GM23338 (cell line): ENCODE measurements around the gene PDP2. TPM values are rescaled to one million over a fixed set of nuclear protein-coding genes. Genes with fewer than 3 reads are reported as not detected.

Experiments
- ATAC-seq: fragments of 200-7000 bp; cut with Tn5 transposase; 3 replicates; pipeline ENCODE4 v1.9.1; 2020
- DNase-seq: peaks from one replicate; pipeline ENCODE4 v3.0.0-alpha.2; 2015; ENCODE audit warnings: low spot score
- H2AFZ ChIP-seq: fragments of 200-600 bp; sonication (generic); 2 replicates; pipeline ENCODE4 v1.8.0; 2016; ENCODE audit warnings: antibody characterized with exemption, mild to moderate bottlenecking, moderate library complexity
- H3F3A ChIP-seq: fragments of 200-600 bp; sonication (generic); replicated peaks from 2 replicates; pipeline ENCODE4 v1.8.0; 2017; ENCODE audit warnings: antibody characterized with exemption, mixed run types, low read depth
- H3K27ac ChIP-seq: fragments of 200-600 bp; sonication (generic); 2 replicates; pipeline ENCODE4 v1.6.1; 2016; ENCODE audit warnings: low read depth
- H3K27me3 ChIP-seq: fragments of 200-600 bp; sonication (generic); 2 replicates; pipeline ENCODE4 v1.8.0; 2016; ENCODE audit warnings: mild to moderate bottlenecking, mixed run types, moderate library complexity; ENCODE audit not compliant: insufficient read depth
- H3K36me3 ChIP-seq: fragments of 200-600 bp; sonication (generic); 2 replicates; pipeline ENCODE4 v1.8.0; 2016; ENCODE audit warnings: mild to moderate bottlenecking; ENCODE audit not compliant: insufficient read depth
- H3K4me1 ChIP-seq: fragments of 200-600 bp; sonication (generic); 2 replicates; pipeline ENCODE4 v1.8.0; 2016; ENCODE audit warnings: mild to moderate bottlenecking, moderate library complexity; ENCODE audit not compliant: insufficient read depth
- H3K4me2 ChIP-seq: fragments of 200-600 bp; sonication (generic); 2 replicates; pipeline ENCODE4 v1.7.1; 2017; ENCODE audit warnings: mixed run types
- H3K4me3 ChIP-seq: fragments of 200-600 bp; sonication (generic); 2 replicates; pipeline ENCODE4 v1.6.1; 2016; ENCODE audit warnings: mixed run types
- H3K79me2 ChIP-seq: fragments of 200-600 bp; sonication (generic); replicated peaks from 2 replicates; pipeline ENCODE4 v1.8.0; 2017; ENCODE audit warnings: mild to moderate bottlenecking; ENCODE audit not compliant: insufficient read depth
- H3K9me2 ChIP-seq: fragments of 200-600 bp; sonication (generic); 2 replicates; pipeline ENCODE4 v1.8.0; 2017; ENCODE audit not compliant: insufficient read depth
- H4K20me1 ChIP-seq: fragments of 200-600 bp; sonication (generic); replicated peaks from 2 replicates; pipeline ENCODE4 v1.8.0; 2017; ENCODE audit warnings: mild to moderate bottlenecking; ENCODE audit not compliant: insufficient read depth
- H3K27ac Mint-ChIP-seq: 2 replicates; pipeline ENCODE4 v1.8.0; 2020; ENCODE audit warnings: inconsistent platforms, mild to moderate bottlenecking, moderate library complexity, mixed read lengths
- H3K27me3 Mint-ChIP-seq: 3 replicates; pipeline ENCODE4 v1.8.0; 2022; ENCODE audit warnings: low read depth, mild to moderate bottlenecking, moderate library complexity, mixed read lengths, inconsistent platforms; ENCODE audit not compliant: insufficient read depth, poor library complexity
- H3K36me3 Mint-ChIP-seq: 3 replicates; pipeline ENCODE4 v1.8.0; 2021; ENCODE audit warnings: low read depth, mild to moderate bottlenecking, inconsistent platforms, moderate library complexity, mixed read lengths
- H3K4me1 Mint-ChIP-seq: 3 replicates; pipeline ENCODE4 v1.8.0; 2020; ENCODE audit warnings: mild to moderate bottlenecking, inconsistent platforms, mixed read lengths
- H3K4me3 Mint-ChIP-seq: 3 replicates; pipeline ENCODE4 v1.8.0; 2021; ENCODE audit warnings: moderate library complexity, mild to moderate bottlenecking, inconsistent platforms, mixed read lengths
- H3K9me3 Mint-ChIP-seq: 3 replicates; pipeline ENCODE4 v1.8.0; 2020; ENCODE audit warnings: moderate library complexity, mild to moderate bottlenecking, inconsistent platforms, mixed read lengths
- CTCF ChIP-seq, 2 experiments: fragments of 200-600 bp in 1 of 2; sonication (generic) in 1 of 2; conservative IDR thresholded peaks; 2 replicates each; pipeline versions ENCODE4 v1.5.1 to v1.6.1; 2016 to 2017; ENCODE audit warnings: antibody characterized with exemption in 2 of 2, low read depth in 2 of 2, mild to moderate bottlenecking in 2 of 2, moderate library complexity in 1 of 2
- ETS1 ChIP-seq: IDR thresholded peaks from 2 replicates; pipeline ENCODE4 v1.6.1; 2016; ENCODE audit warnings: antibody characterized with exemption
- EZH2 ChIP-seq: fragments of 200-600 bp; sonication (generic); IDR thresholded peaks from one replicate; pipeline ENCODE4 v1.8.0; 2017; ENCODE audit warnings: antibody characterized with exemption, mild to moderate bottlenecking, low read depth; ENCODE audit not compliant: unreplicated experiment
- EZH2phosphoT487 ChIP-seq: fragments of 200-600 bp; sonication (generic); IDR thresholded peaks from one replicate; pipeline ENCODE4 v1.8.1; 2018; ENCODE audit warnings: antibody characterized with exemption; ENCODE audit not compliant: unreplicated experiment
- POLR2AphosphoS5 ChIP-seq: IDR thresholded peaks from 2 replicates; pipeline ENCODE4 v1.6.1; 2016; ENCODE audit warnings: antibody characterized with exemption, low read depth
- STAT1 ChIP-seq: IDR thresholded peaks from one replicate; pipeline ENCODE4 v1.6.1; 2016; ENCODE audit warnings: antibody characterized with exemption; ENCODE audit not compliant: unreplicated experiment
- ZNF462 ChIP-seq: fragments of 250-450 bp; sonication (Bioruptor Pico); IDR thresholded peaks from 2 replicates; pipeline ENCODE4 v1.5.0; 2020; ENCODE audit warnings: mild to moderate bottlenecking, moderate library complexity
- polyA plus RNA-seq: library from polyadenylated mRNA; unstranded; fragments of >200 nt; fragmentation: Nextera tagmentation; extraction: Ambion mirVana; gene quantifications from 2 replicates; pipeline ENCODE4 v1.2.1, GENCODE V29; 2016
- total RNA-seq: library from RNA; depleted of rRNA; stranded (reverse); fragments of >200 nt; shearing (Covaris generic); gene quantifications from 2 replicates; pipeline ENCODE4 v1.2.3, GENCODE V29; 2014

PDP2 gene
- total and polyA plus RNA-seq, 2 experiments from 2014 or later: 9.0 to 23.2 TPM

- Histone ChIP-seq H3K79me2 (no peaks in the 10 kb centered on the region), H4K20me1 (no peaks in the 10 kb centered on the region), H2AFZ (no peak overlapping the region), H3K4me1 (no peaks in the 10 kb centered on the region; the same call in 1 of the 2 replicates), H3K36me3 (no peaks in the 10 kb centered on the region), H3K27me3 (peaks cover 46% of the 10 kb centered on the region), H3K4me3 (no peak overlapping the region), H3K4me2 (no peak overlapping the region), H3K27ac (no peak overlapping the region), H3K9me2 (no peaks in the 10 kb centered on the region; the same call in 1 of the 2 replicates), H3F3A (0 out of 2 replicates have a peak, but pooled peaks cover 6% of the 10 kb centered on the region)
- Mint-ChIP-seq H3K27ac (no peak overlapping the region), H3K9me3 (no peaks in the 10 kb centered on the region; the same call in 2 of the 3 replicates), H3K4me1 (peaks cover 16% of the 10 kb centered on the region), H3K27me3 (peaks cover 37% of the 10 kb centered on the region), H3K36me3 (no peaks in the 10 kb centered on the region), H3K4me3 (no peak overlapping the region)
- no peak for DNase-seq
- TF ChIP-seq ZNF462 (CRISPR knock-in tag) (no peak), EZH2 (no peak), EZH2phosphoT487 (no peak), STAT1 (no peak), POLR2AphosphoS5 (no peak)
- no peak for ATAC-seq
Measured at GRCh38 chr16:66847533-66848067, 32.7 kb upstream of the PDP2 start.

- no peaks in the 10 kb centered on the region for H3K79me2 ChIP-seq
- H3K4me1 ChIP-seq: no peaks in the 10 kb centered on the region; the same call in 1 of the 2 replicates
- no peak for DNase-seq
- Mint-ChIP-seq H3K4me1 (peaks cover 16% of the 10 kb centered on the region), H3K27me3 (peaks cover 33% of the 10 kb centered on the region), H3K9me3 (no peaks in the 10 kb centered on the region; the same call in 2 of the 3 replicates), H3K27ac (no peak overlapping the region), H3K4me3 (no peak overlapping the region), H3K36me3 (no peaks in the 10 kb centered on the region)
- no peak for ATAC-seq
- peaks cover 41% of the 10 kb centered on the region for H3K27me3 ChIP-seq
- TF ChIP-seq CTCF (conservative IDR thresholded peaks at IDR 0.05; ENCODE audit: low read depth in 2 of 2) (no peak), ETS1 (no peak)
- no peak overlapping the region for H3K27ac ChIP-seq
- no peak overlapping the region for H2AFZ ChIP-seq
- H3K9me2 ChIP-seq: no peaks in the 10 kb centered on the region; the same call in 1 of the 2 replicates
- H4K20me1 ChIP-seq: no peaks in the 10 kb centered on the region
- H3K4me2 ChIP-seq: no peak overlapping the region
- H3K4me3 ChIP-seq: no peak overlapping the region
- H3F3A ChIP-seq: 0 out of 2 replicates have a peak, but pooled peaks cover 6% of the 10 kb centered on the region
- H3K36me3 ChIP-seq: no peaks in the 10 kb centered on the region
Measured at GRCh38 chr16:66848172-66848571, 32.1 kb upstream of the PDP2 start.
